Upper lobe of left lung (tissue), 4 donors: ENCODE results near the gene INPP5E.

Experiments
- CTCF ChIP-seq, 6 experiments: fragments of 450-650 bp in 4 of 6; fragments of 200-600 bp in 2 of 6; sonication (generic) in 2 of 6; IDR thresholded peaks; one replicate each; pipeline ENCODE4 v1.5.1; 2016 to 2019; ENCODE audit warnings: antibody characterized with exemption in 6 of 6
- POLR2A ChIP-seq, 4 donors: fragments of 450-650 bp; IDR thresholded peaks; one replicate each; pipeline ENCODE4 v1.5.1; 2016 to 2017; ENCODE audit warnings: antibody characterized with exemption in 4 of 4, mild to moderate bottlenecking in 2 of 4

- TF ChIP-seq POLR2A (IDR thresholded peaks at IDR 0.05) (no peak), CTCF (IDR thresholded peaks at IDR 0.05) (no peak)
Measured at GRCh38 chr9:136393531-136393930, 46.1 kb downstream of the INPP5E start.
